HG03108 (cell line): ENCODE measurements around the gene COX7B2.

Experiments
- ATAC-seq: cut with Tn5 transposase; IDR thresholded peaks from one replicate; pipeline ENCODE4 v1.9.1; 2021; ENCODE audit warnings: moderate library complexity; ENCODE audit not compliant: unreplicated experiment

COX7B2 gene

GRCh38 chr4:46720055-46720454 is 189.0 kb downstream of the COX7B2 start:
- ATAC-seq: no peak

- no peak for ATAC-seq
These were observed 191.1 kb downstream of the COX7B2 start for GRCh38 chr4:46717950-46718349.

GRCh38 chr4:46715468-46715867 is 193.6 kb downstream of the COX7B2 start:
- ATAC-seq: no peak

GRCh38 chr4:46698891-46699290 is 210.2 kb downstream of the COX7B2 start:
- no peak for ATAC-seq
